IMR-90 (cell line): Measurements from ENCODE around the gene LIPN. TPM values are rescaled to one million over a fixed set of nuclear protein-coding genes. Genes with fewer than 3 reads are reported as not detected.

ENCODE experiments used
- ATAC-seq: fragments of 200-7000 bp; cut with Tn5 transposase; 2 replicates; pipeline ENCODE4 v1.9.1; 2020; ENCODE audit warnings: low read depth, mild to moderate bottlenecking, moderate library complexity
- BruUV-seq: library from RNA; stranded (reverse); fragments of 400-500 nt; replicated peaks from 2 replicates; lab custom pipeline; 2021; lab: Mats Ljungman, UMichigan
- CTCF ChIA-PET: fragments of 300-600 bp; formaldehyde crosslinking; extraction: SDS; loops from one replicate; lab custom pipeline; 2021; ENCODE audit warnings: antibody characterized with exemption; lab: Yijun Ruan, JAX
- POLR2A ChIA-PET: fragments of 300-600 bp; sonication (Branson Sonifier 250); formaldehyde crosslinking; loops from one replicate; lab custom pipeline; 2022; ENCODE audit warnings: antibody characterized with exemption; ENCODE audit not compliant: unreplicated experiment; lab: Charles Lee
- DNase-seq: peaks from one replicate; pipeline ENCODE4 v3.0.0; 2013
- H2AFZ ChIP-seq: replicated peaks from 2 replicates; pipeline ENCODE3; 2013; ENCODE audit warnings: low read length, mild to moderate bottlenecking; ENCODE audit not compliant: poor library complexity
- H2AK5ac ChIP-seq: 2 replicates; pipeline ENCODE4 v1.6.1; 2013; ENCODE audit warnings: low read depth, low read length, inconsistent platforms
- H2AK9ac ChIP-seq: replicated peaks from 2 replicates; pipeline ENCODE3; 2013; ENCODE audit warnings: mild to moderate bottlenecking, low read depth, low read length, moderate library complexity; ENCODE audit not compliant: poor library complexity
- H2BK120ac ChIP-seq: 2 replicates; pipeline ENCODE4 v1.6.1; 2013; ENCODE audit warnings: low read depth, low read length, inconsistent platforms
- H2BK15ac ChIP-seq: 3 replicates; pipeline ENCODE4 v1.6.1; 2013; ENCODE audit warnings: low read depth, low read length, inconsistent platforms
- H2BK20ac ChIP-seq: 2 replicates; pipeline ENCODE4 v1.6.1; 2013; ENCODE audit warnings: low read depth, mild to moderate bottlenecking, inconsistent platforms, low read length, moderate library complexity
- H2BK5ac ChIP-seq: 2 replicates; pipeline ENCODE4 v1.6.1; 2013; ENCODE audit warnings: mild to moderate bottlenecking, low read depth, low read length, inconsistent platforms; ENCODE audit not compliant: poor library complexity, severe bottlenecking
- H3K14ac ChIP-seq: replicated peaks from 2 replicates; pipeline ENCODE4 v1.6.1; 2013; ENCODE audit warnings: low read depth, low read length, inconsistent platforms
- H3K18ac ChIP-seq: 2 replicates; pipeline ENCODE4 v1.6.1; 2013; ENCODE audit warnings: low read depth, low read length, control low read depth
- H3K23ac ChIP-seq: 2 replicates; pipeline ENCODE4 v1.6.1; 2013; ENCODE audit warnings: low read depth, low read length, inconsistent platforms
- H3K27ac ChIP-seq: 2 replicates; pipeline ENCODE4 v1.5.1; 2013; ENCODE audit warnings: mild to moderate bottlenecking, control low read depth, low read length; ENCODE audit not compliant: insufficient read depth
- H3K27me3 ChIP-seq: 2 replicates; pipeline ENCODE4 v1.6.1; 2013; ENCODE audit warnings: low read length; ENCODE audit not compliant: control insufficient read depth, insufficient read depth
- H3K36me3 ChIP-seq: 2 replicates; pipeline ENCODE4 v1.6.1; 2013; ENCODE audit warnings: low read length, mixed read lengths; ENCODE audit not compliant: control insufficient read depth, insufficient read depth
- H3K4ac ChIP-seq: 2 replicates; pipeline ENCODE4 v1.6.1; 2013; ENCODE audit warnings: low read depth, low read length, inconsistent platforms
- H3K4me1 ChIP-seq: 2 replicates; pipeline ENCODE4 v1.6.1; 2013; ENCODE audit warnings: low read length, mixed read lengths; ENCODE audit not compliant: control insufficient read depth, insufficient read depth
- H3K4me2 ChIP-seq: 2 replicates; pipeline ENCODE4 v1.6.1; 2013; ENCODE audit warnings: low read depth, mild to moderate bottlenecking, control low read depth, low read length, moderate library complexity
- H3K4me3 ChIP-seq: 2 replicates; pipeline ENCODE4 v1.5.1; 2013; ENCODE audit warnings: low read depth, mild to moderate bottlenecking, control low read depth, low read length, moderate library complexity; ENCODE audit not compliant: insufficient read depth
- H3K56ac ChIP-seq: 2 replicates; pipeline ENCODE4 v1.6.1; 2013; ENCODE audit warnings: low read length, inconsistent platforms; ENCODE audit not compliant: insufficient read depth; ENCODE audit errors: extremely low read depth
- H3K79me1 ChIP-seq, 2 experiments: 2 replicates each; pipeline ENCODE4 v1.6.1; 2013; ENCODE audit warnings: low read length in 2 of 2, inconsistent platforms in 1 of 2, low read depth in 1 of 2
- H3K9ac ChIP-seq: 2 replicates; pipeline ENCODE4 v1.6.1; 2013; ENCODE audit warnings: low read depth, low read length, control low read depth
- H3K9me1 ChIP-seq: 2 replicates; pipeline ENCODE4 v1.6.1; 2013; ENCODE audit warnings: low read length, inconsistent platforms; ENCODE audit not compliant: insufficient read depth
- H3K9me3 ChIP-seq: 2 replicates; pipeline ENCODE4 v1.6.1; 2013; ENCODE audit warnings: low read length; ENCODE audit not compliant: control insufficient read depth, insufficient read depth
- H4K20me1 ChIP-seq: 2 replicates; pipeline ENCODE4 v1.6.1; 2013; ENCODE audit warnings: low read length, inconsistent platforms; ENCODE audit not compliant: insufficient read depth
- H4K5ac ChIP-seq: 2 replicates; pipeline ENCODE4 v1.6.1; 2013; ENCODE audit warnings: mild to moderate bottlenecking, low read depth, low read length, control low read depth
- H4K8ac ChIP-seq, 2 experiments: 2 replicates each; pipeline ENCODE4 v1.6.1; 2013; ENCODE audit warnings: low read depth in 2 of 2, low read length in 2 of 2, control low read depth in 1 of 2, inconsistent platforms in 1 of 2
- H4K91ac ChIP-seq: 2 replicates; pipeline ENCODE4 v1.6.1; 2013; ENCODE audit warnings: low read depth, low read length, inconsistent platforms; ENCODE audit not compliant: insufficient read depth
- CEBPB ChIP-seq: IDR thresholded peaks from 2 replicates; pipeline ENCODE4 v1.6.1; 2012; ENCODE audit warnings: low read depth, low read length, improper control_type of control experiment
- CHD1 ChIP-seq: IDR thresholded peaks from 2 replicates; pipeline ENCODE4 v1.6.1; 2012; ENCODE audit warnings: low read depth, low read length, improper control_type of control experiment
- CTCF ChIP-seq: conservative IDR thresholded peaks from 2 replicates; pipeline ENCODE4 v1.5.1; 2012; ENCODE audit warnings: mild to moderate bottlenecking, low read depth, low read length, improper control_type of control experiment
- ELK1 ChIP-seq: fragments of 150-350 bp; IDR thresholded peaks from 2 replicates; pipeline ENCODE4 v1.6.1; 2016; ENCODE audit warnings: low read depth, mild to moderate bottlenecking, low read length, moderate library complexity, borderline replicate concordance
- FOS ChIP-seq: fragments of 150-350 bp; IDR thresholded peaks from 2 replicates; pipeline ENCODE4 v1.6.1; 2016; ENCODE audit warnings: low read depth, low read length
- MAZ ChIP-seq: IDR thresholded peaks from 2 replicates; pipeline ENCODE4 v1.6.1; 2012; ENCODE audit warnings: low read depth, mild to moderate bottlenecking, low read length, improper control_type of control experiment, moderate library complexity, borderline replicate concordance
- POLR2A ChIP-seq: IDR thresholded peaks from 2 replicates; pipeline ENCODE4 v1.6.1; 2012; ENCODE audit warnings: mild to moderate bottlenecking, low read depth, low read length
- USF2 ChIP-seq: fragments of 150-350 bp; IDR thresholded peaks from 2 replicates; pipeline ENCODE4 v1.6.1; 2017; ENCODE audit warnings: mild to moderate bottlenecking, antibody characterized with exemption, low read length, low read depth
- dilution Hi-C: fragments of 300-500 bp; cut with HindIII; formaldehyde crosslinking; loops from one replicate; pipeline ENCODE4 v1.14.3; 2018; ENCODE audit warnings: low sequenced_read_pairs; ENCODE audit not compliant: unreplicated experiment
- in situ Hi-C: fragments of 300-500 bp; cut with MboI; formaldehyde crosslinking; loops from 3 replicates; pipeline ENCODE4 v1.14.3; 2019; ENCODE audit warnings: low sequenced_read_pairs, inconsistent platforms, mixed read lengths
- intact Hi-C: fragments of 100-400 bp; cut with micrococcal nuclease; formaldehyde crosslinking; loops from 2 replicates; pipeline ENCODE4 v1.10.0; 2022
- polyA plus RNA-seq, 3 experiments: library from polyadenylated mRNA; depleted of rRNA; stranded (reverse); fragments of >200 nt; gene quantifications; 2 replicates each; pipeline ENCODE4 v1.2.3, GENCODE V29; 2012; ENCODE audit warnings: low replicate concordance in 1 of 3
- total RNA-seq: library from RNA; depleted of rRNA; stranded (reverse); fragments of >200 nt; gene quantifications from 2 replicates; pipeline ENCODE4 v1.2.3, GENCODE V29; 2012

Gene LIPN
- total and polyA plus RNA-seq, 2 of the 4 experiments (the other 2 are of a cell fraction), result not detected

- Histone ChIP-seq H3K27ac (no peak overlapping the region), H3K27me3 (peaks cover 3% of the 10 kb centered on the region; the same call in 1 of the 2 replicates), H2BK15ac (no peak overlapping the region), H4K5ac (no peak overlapping the region), H2BK120ac (no peak overlapping the region), H2AFZ (no peak overlapping the region), H3K4me1 (no peaks in the 10 kb centered on the region), H2BK20ac (no peak overlapping the region), H3K4me3 (no peak overlapping the region), H3K9ac (no peak overlapping the region), H3K18ac (no peak overlapping the region), H3K9me1 (no peaks in the 10 kb centered on the region; the same call in 1 of the 2 replicates), H3K23ac (no peak overlapping the region), H2AK5ac (no peak overlapping the region), H3K4me2 (no peak overlapping the region), H4K20me1 (no peaks in the 10 kb centered on the region), H3K14ac (no peak overlapping the region), H3K36me3 (no peaks in the 10 kb centered on the region), H3K79me1 (no peaks in the 10 kb centered on the region), H2BK5ac (no peak overlapping the region), H3K9me3 (peaks cover under 1% of the 10 kb centered on the region; the same call in 1 of the 2 replicates), H2AK9ac (no peak overlapping the region), H4K8ac (no peak overlapping the region), H3K4ac (no peak overlapping the region), H3K56ac (no peak overlapping the region), H4K91ac (no peak overlapping the region)
- intact Hi-C loops (no loop called here), dilution Hi-C loops (no loop called here), in situ Hi-C loops (no loop called here)
- CTCF ChIA-PET, result interaction anchor here (0.8 kb wide), 1 partner anchor 60 kb away, joined by 3 read pairs; no protein-coding TSS in a partner anchor
- no TSS peak for BruUV-seq
- ATAC-seq (no peak), DNase-seq (peak; percentile 35)
- POLR2A ChIA-PET, result no interaction called here
- TF ChIP-seq MAZ (no peak), USF2 (no peak), ELK1 (no peak), FOS (no peak), CHD1 (no peak), CEBPB (no peak), CTCF (no peak), POLR2A (no peak)
Measured at GRCh38 chr10:88754287-88754686, 5.5 kb upstream of the LIPN start.
